H9 (cell line): Measurements from ENCODE around the gene SH2D3C. TPM values are rescaled to one million over a fixed set of nuclear protein-coding genes. Genes with fewer than 3 reads are reported as not detected.

ENCODE experiments used
- DNase-seq: peaks from one replicate; pipeline ENCODE4 v3.0.0-alpha.2; 2017
- H2AFZ ChIP-seq: one replicate; pipeline ENCODE4 v1.6.1; 2013; ENCODE audit warnings: mild to moderate bottlenecking, low read length, control low read depth, moderate library complexity
- H2AK5ac ChIP-seq: 2 replicates; pipeline ENCODE4 v1.6.1; 2013; ENCODE audit warnings: low read length, control low read depth, mixed read lengths; ENCODE audit not compliant: insufficient read length
- H2BK120ac ChIP-seq: one replicate; pipeline ENCODE4 v1.6.1; 2013; ENCODE audit warnings: low read depth, mild to moderate bottlenecking, low read length, control low read depth, inconsistent platforms; ENCODE audit not compliant: poor library complexity, severe bottlenecking
- H2BK12ac ChIP-seq: 2 replicates; pipeline ENCODE4 v1.6.1; 2013; ENCODE audit warnings: low read length, control low read depth, mixed read lengths, low read depth; ENCODE audit not compliant: insufficient read length
- H2BK15ac ChIP-seq: 2 replicates; pipeline ENCODE4 v1.6.1; 2013; ENCODE audit warnings: low read depth, low read length, control low read depth
- H2BK20ac ChIP-seq: one replicate; pipeline ENCODE4 v1.6.1; 2013; ENCODE audit warnings: low read depth, mild to moderate bottlenecking, low read length, control low read depth, inconsistent platforms; ENCODE audit not compliant: poor library complexity, severe bottlenecking
- H2BK5ac ChIP-seq: 2 replicates; pipeline ENCODE4 v1.6.1; 2013; ENCODE audit warnings: low read length, control low read depth, mixed read lengths; ENCODE audit not compliant: insufficient read length
- H3K14ac ChIP-seq: 2 replicates; pipeline ENCODE4 v1.6.1; 2013; ENCODE audit warnings: low read length, control low read depth; ENCODE audit not compliant: insufficient read depth
- H3K18ac ChIP-seq: 2 replicates; pipeline ENCODE4 v1.6.1; 2013; ENCODE audit warnings: low read depth, mild to moderate bottlenecking, mixed read lengths, low read length, control low read depth; ENCODE audit not compliant: insufficient read length
- H3K23ac ChIP-seq: 2 replicates; pipeline ENCODE4 v1.6.1; 2013; ENCODE audit warnings: low read length, control low read depth, mixed read lengths, low read depth; ENCODE audit not compliant: insufficient read length
- H3K23me2 ChIP-seq: 2 replicates; pipeline ENCODE4 v1.6.1; 2013; ENCODE audit warnings: low read depth, mild to moderate bottlenecking, mixed read lengths, low read length, control low read depth; ENCODE audit not compliant: insufficient read length, poor library complexity, severe bottlenecking
- H3K27ac ChIP-seq: 2 replicates; pipeline ENCODE4 v1.5.1; 2013; ENCODE audit warnings: low read length, control low read depth, mixed read lengths, low read depth; ENCODE audit not compliant: insufficient read length
- H3K27me3 ChIP-seq: 2 replicates; pipeline ENCODE4 v1.6.1; 2013; ENCODE audit warnings: low read length, control low read depth, inconsistent platforms; ENCODE audit not compliant: insufficient read depth
- H3K4ac ChIP-seq: 2 replicates; pipeline ENCODE4 v1.6.1; 2013; ENCODE audit warnings: low read depth, mild to moderate bottlenecking, control low read depth, inconsistent platforms, low read length, moderate library complexity
- H3K4me1 ChIP-seq: 2 replicates; pipeline ENCODE4 v1.6.1; 2013; ENCODE audit warnings: low read length, control low read depth, inconsistent platforms; ENCODE audit not compliant: insufficient read depth
- H3K4me2 ChIP-seq: 2 replicates; pipeline ENCODE4 v1.6.1; 2013; ENCODE audit warnings: low read length, control low read depth, mixed read lengths; ENCODE audit not compliant: insufficient read length, insufficient read depth
- H3K56ac ChIP-seq: 2 replicates; pipeline ENCODE4 v1.6.1; 2013; ENCODE audit warnings: low read depth, mild to moderate bottlenecking, mixed read lengths, low read length, control low read depth; ENCODE audit not compliant: insufficient read length
- H3K79me1 ChIP-seq: 2 replicates; pipeline ENCODE4 v1.6.1; 2013; ENCODE audit warnings: low read depth, mild to moderate bottlenecking, moderate library complexity, low read length, control low read depth, inconsistent platforms; ENCODE audit not compliant: insufficient read depth, poor library complexity, severe bottlenecking
- H3K79me2 ChIP-seq: 2 replicates; pipeline ENCODE4 v1.6.1; 2013; ENCODE audit warnings: low read length, control low read depth, inconsistent platforms; ENCODE audit not compliant: insufficient read depth
- H3K9ac ChIP-seq: 2 replicates; pipeline ENCODE4 v1.6.1; 2013; ENCODE audit warnings: low read length, control low read depth, mixed read lengths; ENCODE audit not compliant: insufficient read length; ENCODE audit errors: extremely low read depth
- H3K9me3 ChIP-seq: one replicate; pipeline ENCODE4 v1.6.1; 2013; ENCODE audit warnings: low read depth, low read length, inconsistent platforms; ENCODE audit not compliant: control insufficient read depth
- H3T11ph ChIP-seq: one replicate; pipeline ENCODE4 v1.6.1; 2013; ENCODE audit warnings: mild to moderate bottlenecking, low read length, control low read depth, inconsistent platforms
- H4K20me1 ChIP-seq: one replicate; pipeline ENCODE4 v1.6.1; 2013; ENCODE audit not compliant: control insufficient read depth, insufficient read length, insufficient read depth
- H4K5ac ChIP-seq: 2 replicates; pipeline ENCODE4 v1.6.1; 2013; ENCODE audit warnings: low read depth, mild to moderate bottlenecking, mixed read lengths, low read length, control low read depth; ENCODE audit not compliant: insufficient read length
- H4K8ac ChIP-seq: replicated peaks from 2 replicates; pipeline ENCODE4 v1.6.1; 2013; ENCODE audit warnings: low read length, control low read depth, mixed read lengths, low read depth; ENCODE audit not compliant: insufficient read length
- H4K91ac ChIP-seq: 2 replicates; pipeline ENCODE4 v1.6.1; 2013; ENCODE audit warnings: low read depth, mild to moderate bottlenecking, moderate library complexity, mixed read lengths, low read length, control low read depth; ENCODE audit not compliant: insufficient read length
- H3K27ac Mint-ChIP-seq, 3 experiments: 2 replicates in 2 of 3; 3 replicates in 1 of 3; pipeline ENCODE4 v1.8.0; 2020 to 2021; ENCODE audit warnings: mixed read lengths in 3 of 3, mild to moderate bottlenecking in 1 of 3, moderate library complexity in 1 of 3
- H3K27me3 Mint-ChIP-seq: 2 replicates; pipeline ENCODE4 v1.8.0; 2021; ENCODE audit warnings: low read depth, mild to moderate bottlenecking, moderate library complexity, mixed read lengths
- H3K36me3 Mint-ChIP-seq, 3 experiments: 2 replicates in 2 of 3; 3 replicates in 1 of 3; pipeline ENCODE4 v1.8.0; 2020 to 2021; ENCODE audit warnings: low read depth in 3 of 3, mixed read lengths in 3 of 3; ENCODE audit not compliant: insufficient read depth in 1 of 3
- H3K4me1 Mint-ChIP-seq, 2 experiments: 2 replicates each; pipeline ENCODE4 v1.8.0; 2020; ENCODE audit warnings: mixed read lengths in 2 of 2
- H3K4me3 Mint-ChIP-seq, 2 experiments: 2 replicates in 1 of 2; 3 replicates in 1 of 2; pipeline ENCODE4 v1.8.0; 2020 to 2021; ENCODE audit warnings: mild to moderate bottlenecking in 2 of 2, mixed read lengths in 2 of 2, moderate library complexity in 1 of 2
- H3K9me3 Mint-ChIP-seq, 2 experiments: 2 replicates in 1 of 2; 3 replicates in 1 of 2; pipeline ENCODE4 v1.8.0; 2020; ENCODE audit warnings: mild to moderate bottlenecking in 2 of 2, mixed read lengths in 2 of 2, moderate library complexity in 1 of 2
- CTCF ChIP-seq: fragments of 200-600 bp; sonication (generic); conservative IDR thresholded peaks from 3 replicates; pipeline ENCODE4 v1.8.0; 2021; ENCODE audit warnings: antibody characterized with exemption, mild to moderate bottlenecking
- WGBS: extraction: QIAGEN DNeasy Blood & Tissue Kit; methylation state at CpG from one replicate; pipeline ENCODE4 v1.1.7; 2013; ENCODE audit warnings: missing lambda C conversion rate, low lambda C conversion rate, mixed read lengths; ENCODE audit not compliant: insufficient read length; ENCODE audit errors: extremely low coverage; 5-methylcytosine and 5-hydroxymethylcytosine counted together
- total RNA-seq: library from RNA; stranded (reverse); gene quantifications from 2 replicates; pipeline ENCODE4 v1.2.1, GENCODE V29; 2021

The SH2D3C gene
- total RNA-seq, 1 experiment from 2014 or later = 1.7 TPM

DNA sequence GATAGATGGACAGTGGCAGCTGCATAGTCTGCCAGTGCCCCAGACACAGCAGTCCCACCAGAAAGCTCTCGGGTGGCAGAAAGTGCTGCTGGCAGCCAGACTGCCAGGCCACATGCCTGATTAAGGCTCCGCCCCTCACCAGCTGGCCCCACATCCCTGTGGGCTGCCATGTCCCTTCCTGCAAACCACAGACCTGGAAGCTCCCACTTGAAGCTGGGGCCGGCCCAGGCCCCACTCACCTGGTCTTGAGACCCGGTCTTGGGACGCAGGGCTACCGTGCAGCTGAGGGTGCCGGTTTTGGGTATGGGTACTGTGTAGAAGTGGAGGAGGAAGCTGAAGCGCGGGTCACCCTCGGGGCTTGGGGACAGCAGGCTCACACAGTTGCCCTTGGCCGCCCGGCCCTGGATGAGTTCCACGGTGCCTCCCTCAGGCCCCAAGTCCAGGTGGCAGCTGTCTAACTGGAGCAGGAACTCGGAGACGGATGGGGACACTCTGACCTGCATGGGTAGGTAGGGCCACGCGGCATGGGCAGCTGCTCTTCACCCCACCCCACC, 39.5 kb upstream of the SH2D3C start:
- Histone ChIP-seq H3K9ac (no peak overlapping the region), H4K20me1 (no peaks in the 10 kb centered on the region), H3K79me1 (no peaks in the 10 kb centered on the region), H3K27me3 (no peaks in the 10 kb centered on the region), H3T11ph (no peak overlapping the region), H3K4ac (no peak overlapping the region), H3K27ac (no peak overlapping the region), H3K14ac (no peak overlapping the region), H2BK12ac (no peak overlapping the region), H2AK5ac (no peak overlapping the region), H2BK120ac (no peak overlapping the region), H4K8ac (no peak overlapping the region), H2AFZ (no peak overlapping the region), H4K5ac (no peak overlapping the region), H3K23me2 (no peaks in the 10 kb centered on the region), H3K4me2 (no peak overlapping the region), H2BK15ac (no peak overlapping the region), H3K56ac (no peak overlapping the region), H3K4me1 (no peaks in the 10 kb centered on the region), H3K23ac (no peak overlapping the region), H3K18ac (no peak overlapping the region), H2BK5ac (no peak overlapping the region), H3K79me2 (no peaks in the 10 kb centered on the region), H4K91ac (no peak overlapping the region), H3K9me3 (no peaks in the 10 kb centered on the region), H2BK20ac (no peak overlapping the region)
- DNase-seq = no peak
- Mint-ChIP-seq H3K4me1 (no peaks in the 10 kb centered on the region), H3K27me3 (no peaks in the 10 kb centered on the region), H3K4me3 (no peak overlapping the region), H3K27ac (no peak overlapping the region), H3K9me3 (no peaks in the 10 kb centered on the region), H3K36me3 (peaks cover 0 to 31% (median 24%) of the 10 kb centered on the region in 3 experiments; a peak in 5 of 7 replicates)
- no CpG with 5 or more reads among the region's 17 CpGs for WGBS
- no peak for TF ChIP-seq CTCF
